ENCODE results near the gene ACVR1.

Gene ACVR1

DNA sequence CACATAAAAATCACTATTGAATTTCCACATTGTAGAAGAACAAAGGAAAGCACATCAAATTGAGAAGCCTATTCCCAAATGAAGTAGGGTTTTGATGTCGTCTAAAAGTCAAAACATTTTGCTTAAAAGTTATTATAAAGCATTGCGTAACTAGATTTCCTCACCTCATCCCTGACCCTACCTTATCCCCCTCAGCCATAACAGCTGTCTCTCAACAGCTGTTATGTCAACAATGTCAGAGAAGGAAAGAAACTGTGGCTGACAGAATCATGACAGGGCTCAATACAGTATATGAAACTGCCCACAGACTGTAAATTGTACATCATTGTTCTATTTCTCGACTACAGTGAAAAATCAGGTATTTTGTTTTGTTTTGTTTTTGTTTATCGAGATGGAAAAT lies 184.4 kb downstream of the ACVR1 start:
- no peak for DNase-seq

DNA sequence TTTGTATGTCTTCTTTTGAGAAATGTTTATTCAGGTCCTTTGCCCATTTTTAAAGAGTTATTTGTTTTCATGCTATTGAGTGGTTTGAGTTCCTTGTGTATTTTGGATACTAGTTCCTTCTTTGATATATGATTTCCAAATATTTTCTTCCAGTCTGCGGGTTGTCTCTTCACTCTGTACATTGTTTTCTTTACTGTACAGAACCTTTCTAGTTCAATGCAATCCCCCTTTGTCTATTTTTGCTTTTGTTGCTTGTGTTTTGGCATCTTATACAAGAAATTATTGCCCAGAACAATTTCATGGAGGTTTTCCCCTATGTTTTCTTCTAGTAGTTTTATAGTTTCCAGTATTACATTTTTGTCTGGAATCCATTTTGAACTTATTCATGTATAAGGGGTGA lies 185.0 kb downstream of the ACVR1 start:
- DNase-seq, result no peak
